DMS53 treated with DMSO at 0.1 percent for 48 hours (cell line): ENCODE measurements around the gene AEN.

Experiments
- DNase-seq: peaks from one replicate; lab custom pipeline; 2025; ENCODE audit not compliant: unreplicated experiment; lab: John Stamatoyannopoulos, UW

AEN gene

DNA sequence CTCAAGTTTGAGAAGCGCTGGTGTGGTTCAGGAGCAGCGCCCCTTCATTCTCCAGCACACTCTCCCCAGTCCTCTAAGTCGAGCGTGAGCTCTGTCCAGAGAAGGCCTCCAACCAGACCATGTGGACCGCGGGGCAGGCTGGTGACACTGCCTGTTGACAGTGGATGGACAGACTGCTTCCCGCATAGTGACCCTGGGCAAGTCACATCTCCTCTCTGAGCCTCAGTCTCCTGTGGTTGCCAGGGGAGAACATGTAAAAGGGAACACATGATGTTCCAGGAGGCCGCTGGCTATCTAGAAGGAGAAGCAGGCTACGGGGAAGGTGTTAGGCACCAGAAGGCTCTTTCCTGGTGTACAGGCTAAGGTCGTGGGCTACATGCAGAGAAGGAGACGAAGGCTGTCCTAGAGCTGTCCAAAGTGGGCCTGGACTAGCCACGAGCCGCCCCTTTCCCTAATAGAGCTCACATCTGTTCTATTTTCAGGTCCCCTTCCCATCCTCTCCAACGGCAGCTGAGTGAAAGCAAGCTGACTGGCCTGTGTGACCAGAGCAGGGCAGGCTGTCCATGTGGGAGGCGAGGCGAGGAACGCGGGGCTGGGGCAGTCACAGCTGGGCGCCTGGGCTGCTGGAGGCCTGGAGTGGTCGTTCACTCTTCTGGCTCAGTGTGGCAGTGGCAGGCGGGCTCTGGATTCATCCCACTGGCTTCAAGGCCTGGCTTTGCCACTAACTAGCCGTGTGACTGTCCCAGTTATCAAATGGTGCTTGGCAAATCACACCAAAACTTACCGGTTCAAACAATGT lies 28.8 kb downstream of the AEN start:
- DNase-seq, result no peak

DNA sequence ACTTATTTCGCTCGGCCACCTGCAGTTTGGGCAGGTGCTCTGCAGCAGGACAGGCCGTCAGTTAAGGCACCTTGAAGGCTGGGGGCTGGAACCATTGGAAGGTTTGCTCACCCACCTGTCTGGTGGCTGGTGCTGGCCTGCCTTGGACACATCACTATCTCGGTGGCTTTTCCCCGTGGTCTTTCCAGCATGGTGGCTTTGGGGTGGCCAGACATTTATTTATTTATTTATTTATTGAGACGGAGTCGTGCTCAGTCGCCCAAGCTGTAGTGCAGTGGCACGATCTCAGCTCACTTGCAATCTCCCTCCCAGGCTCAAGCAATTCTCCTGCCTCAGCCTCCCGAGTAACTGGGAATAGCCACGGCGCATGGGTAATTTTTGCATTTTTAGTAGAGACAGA lies 29.4 kb downstream of the AEN start:
- DNase-seq, result no peak

DNA sequence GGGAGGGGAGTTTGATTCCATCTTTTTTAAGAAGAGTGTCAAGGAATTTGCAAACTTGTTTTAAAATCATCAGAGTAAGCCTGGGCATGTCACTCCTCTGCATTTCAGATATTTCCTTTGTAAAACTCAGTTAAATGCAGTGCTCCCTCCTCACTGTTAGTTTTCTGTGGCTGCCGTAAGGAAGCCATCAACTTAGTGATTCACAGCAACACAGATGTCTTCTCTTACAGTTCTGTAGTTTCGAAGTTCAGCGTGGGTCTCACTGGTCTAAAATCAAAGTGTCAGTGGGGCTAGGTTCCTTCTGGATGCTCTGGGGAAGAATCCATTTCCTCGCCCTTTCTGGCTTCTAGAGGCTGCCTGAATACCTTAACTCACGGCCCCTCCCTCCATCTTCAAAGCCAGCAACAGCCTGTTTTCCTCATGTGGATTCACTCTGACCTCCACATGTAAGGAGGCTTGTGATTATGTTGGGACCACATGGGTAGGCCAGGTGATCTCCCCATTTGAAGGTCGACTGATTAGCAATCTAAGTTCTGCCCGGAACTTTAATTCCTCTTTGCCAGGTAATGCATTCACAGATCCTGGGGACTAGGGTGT lies 30.1 kb downstream of the AEN start:
- no peak for DNase-seq

DNA sequence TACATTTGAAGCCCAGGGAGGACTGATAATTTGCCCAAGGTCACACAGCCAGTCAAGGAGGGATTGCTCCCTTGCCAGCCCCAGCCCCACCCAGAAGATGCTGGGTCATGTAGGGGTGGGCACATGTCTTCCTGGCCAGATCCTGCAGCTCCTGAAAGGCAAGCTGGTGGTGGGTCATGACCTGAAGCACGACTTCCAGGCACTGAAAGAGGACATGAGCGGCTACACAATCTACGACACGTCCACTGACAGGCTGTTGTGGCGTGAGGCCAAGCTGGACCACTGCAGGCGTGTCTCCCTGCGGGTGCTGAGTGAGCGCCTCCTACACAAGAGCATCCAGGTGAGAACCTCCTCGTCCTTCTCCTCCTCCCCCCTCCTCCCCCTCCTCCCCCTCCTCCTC lies 30.8 kb downstream of the AEN start:
- no peak for DNase-seq

DNA sequence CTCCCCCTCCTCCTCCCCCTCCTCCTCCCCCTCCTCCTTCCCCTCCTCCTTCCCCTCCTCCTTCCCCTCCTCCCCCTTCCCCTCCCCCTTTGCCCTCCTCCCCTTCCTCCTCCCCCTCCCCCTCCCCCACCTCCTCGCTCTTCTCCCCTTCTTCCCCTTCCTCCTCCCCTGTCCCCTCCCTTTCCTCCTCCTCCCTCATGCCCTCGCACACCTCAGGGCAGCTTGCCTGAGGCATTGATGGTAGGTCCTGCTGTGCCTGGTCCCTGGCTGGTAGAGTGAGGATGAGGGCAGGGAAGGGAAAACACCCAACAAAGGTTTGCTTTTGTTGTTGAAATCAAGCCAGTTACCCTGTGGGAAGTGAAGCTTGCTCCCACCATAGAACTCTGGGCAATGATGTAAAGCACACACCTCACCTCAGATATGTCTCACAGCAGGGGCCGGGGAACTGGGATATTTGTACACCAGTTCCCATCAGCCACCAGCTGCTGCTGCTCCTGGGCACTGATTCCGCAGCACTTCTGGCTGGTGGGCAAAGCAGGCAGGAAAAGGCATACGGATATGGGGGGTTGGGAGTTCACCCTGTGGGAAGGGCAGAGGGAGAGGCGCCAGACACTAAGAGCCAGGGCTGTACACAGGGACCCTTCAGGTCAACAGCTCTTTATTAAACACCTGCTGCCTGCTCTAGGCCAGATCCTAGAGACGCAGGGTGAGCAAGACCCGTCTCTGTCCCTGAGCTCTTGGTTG lies 31.5 kb downstream of the AEN start:
- no peak for DNase-seq

DNA sequence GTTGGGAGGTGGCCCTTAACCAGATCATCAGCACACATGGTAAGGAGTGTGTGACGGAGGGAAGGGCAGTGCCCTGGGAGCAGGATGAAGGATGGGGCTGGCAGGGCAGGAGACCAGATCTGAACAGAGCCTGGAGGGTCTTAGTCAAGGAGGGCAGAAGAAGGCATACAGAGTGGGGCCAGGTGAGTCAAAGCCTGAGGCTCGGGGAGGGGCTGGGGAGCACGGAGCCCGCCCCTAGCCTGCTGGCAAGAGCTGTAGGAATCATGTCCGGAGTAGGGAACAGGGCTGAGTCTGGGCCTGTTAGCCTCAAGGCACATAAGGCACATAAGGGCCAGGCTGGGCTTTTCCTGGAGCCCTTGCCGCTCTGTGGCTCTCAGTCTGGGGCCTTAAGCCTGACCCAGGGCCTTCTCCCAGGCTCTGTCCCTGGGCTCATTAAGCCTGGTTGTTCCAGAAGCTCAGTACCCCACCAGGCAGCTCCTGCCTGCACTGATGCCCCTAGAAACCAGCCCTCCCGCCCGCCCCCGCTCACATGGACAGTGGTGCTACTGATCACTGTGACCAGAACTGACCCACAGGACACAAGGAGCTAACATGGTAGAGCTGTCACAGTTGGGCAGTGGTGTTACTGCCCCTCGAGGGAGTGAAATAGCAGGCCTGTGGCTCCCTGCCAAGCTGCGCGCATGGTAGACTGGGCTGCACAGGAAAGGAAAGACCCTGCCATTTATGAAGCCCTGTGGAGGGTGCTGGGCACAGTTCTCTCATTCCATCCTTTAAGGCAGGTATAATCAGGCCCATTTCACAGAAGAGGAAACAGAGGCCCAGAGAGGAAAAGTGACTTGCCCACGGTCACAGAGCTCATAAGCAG lies 32.3 kb downstream of the AEN start:
- DNase-seq, result no peak

DNA sequence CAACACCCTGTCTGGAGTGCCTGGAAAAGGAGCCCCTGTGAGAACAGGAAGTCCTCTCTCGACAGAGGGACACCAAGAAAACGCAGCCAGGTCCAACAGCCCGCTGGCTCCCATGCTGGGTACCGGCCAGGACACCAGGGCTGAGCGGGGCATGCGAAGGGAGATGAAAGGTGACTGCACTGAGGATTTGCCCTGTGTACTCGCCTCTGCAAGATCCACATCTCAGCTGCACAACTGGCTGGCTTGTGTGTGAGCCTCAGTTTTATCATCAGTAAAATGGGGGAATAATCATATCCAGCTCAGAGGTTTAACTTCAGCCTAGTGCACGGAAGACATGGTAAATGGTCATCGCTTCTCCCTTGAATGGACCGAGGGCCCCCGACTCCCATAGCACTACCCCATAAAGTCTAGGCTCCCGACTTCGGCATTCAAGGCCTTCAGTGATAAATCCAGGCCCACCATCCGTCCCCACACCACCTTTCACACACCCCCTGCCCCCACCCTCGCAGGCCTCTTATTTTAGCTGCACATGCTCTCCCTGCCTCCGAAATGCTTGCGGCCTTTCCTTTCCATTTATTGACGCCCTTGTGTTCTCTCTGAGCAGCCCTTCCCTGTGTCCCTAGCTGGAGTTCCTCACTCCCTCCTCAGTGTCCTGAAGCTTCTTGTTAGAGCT lies 33.4 kb downstream of the AEN start:
- DNase-seq, result no peak

DNA sequence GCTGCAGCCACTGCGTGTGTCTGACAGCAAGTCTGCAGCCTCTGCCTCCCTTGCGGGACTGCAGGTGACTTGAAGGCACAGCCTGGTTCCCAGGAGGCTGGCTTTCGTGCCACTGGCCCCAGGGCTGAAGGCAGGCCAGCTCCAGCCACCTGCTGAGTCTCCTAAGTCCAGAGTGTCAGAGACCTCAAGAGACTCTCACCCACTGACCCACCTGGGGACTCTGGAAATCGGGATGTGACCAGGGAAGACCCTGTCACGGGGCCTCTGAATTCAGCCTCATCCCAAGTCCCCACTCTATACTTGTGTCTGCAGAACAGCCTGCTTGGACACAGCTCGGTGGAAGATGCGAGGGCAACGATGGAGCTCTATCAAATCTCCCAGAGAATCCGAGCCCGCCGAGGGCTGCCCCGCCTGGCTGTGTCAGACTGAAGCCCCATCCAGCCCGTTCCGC lies 34.0 kb downstream of the AEN start:
- DNase-seq, result no peak

DNA sequence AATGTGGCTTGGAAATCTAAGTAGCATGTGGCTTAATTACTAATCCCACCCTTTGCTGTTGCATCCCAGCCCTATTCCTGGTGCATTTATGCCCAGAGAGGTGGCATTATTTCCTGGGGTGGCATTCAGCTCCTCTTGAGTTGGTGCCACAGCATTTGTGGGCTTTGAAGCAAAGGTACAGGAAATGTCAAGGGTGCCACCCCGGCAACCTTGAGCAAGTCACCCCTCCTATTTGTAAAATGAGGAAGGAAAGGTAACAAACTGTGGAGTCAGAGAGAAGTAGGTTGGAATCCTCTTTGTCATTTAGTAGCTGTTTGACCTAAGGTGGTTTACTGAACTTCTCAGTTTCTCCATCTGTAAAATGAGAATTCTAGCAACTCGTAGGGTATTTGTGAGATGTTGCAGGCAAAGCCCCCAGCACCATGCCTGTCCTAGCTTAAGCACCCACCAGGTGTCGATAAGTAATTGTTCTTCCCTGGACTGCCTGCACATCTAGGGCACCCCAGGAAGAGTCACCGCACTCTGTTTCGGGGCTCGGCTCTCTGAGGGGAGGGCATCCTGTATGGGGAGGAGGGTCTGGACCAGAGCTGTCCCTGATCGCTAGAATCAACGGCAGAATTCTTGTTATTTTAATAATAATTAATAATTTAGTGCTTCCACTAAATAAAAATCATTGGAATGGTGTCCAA lies 34.8 kb downstream of the AEN start:
- DNase-seq, result no peak

DNA sequence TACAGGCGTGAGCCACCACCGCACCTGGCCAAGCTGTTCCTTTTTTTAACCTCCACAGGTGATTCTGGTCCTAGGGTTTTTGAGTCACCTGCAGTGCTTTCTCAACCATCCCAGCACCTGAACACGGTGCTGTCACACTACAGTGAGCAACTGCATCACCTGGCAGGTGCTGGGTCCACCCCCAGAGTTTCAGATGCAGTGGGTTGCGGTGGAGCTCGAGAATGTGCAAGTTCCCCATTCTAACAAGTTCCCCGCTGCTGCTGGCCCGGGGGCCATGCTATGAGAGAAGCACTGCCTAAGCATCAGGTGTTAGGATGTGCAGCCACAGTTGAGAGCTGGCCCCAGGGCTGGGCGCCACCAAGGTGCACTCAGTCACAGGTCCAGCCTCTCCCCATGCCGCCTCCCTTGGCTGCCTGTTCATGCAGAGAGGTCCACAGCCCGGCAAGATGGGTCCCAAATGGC lies 35.7 kb downstream of the AEN start:
- DNase-seq, result no peak

DNA sequence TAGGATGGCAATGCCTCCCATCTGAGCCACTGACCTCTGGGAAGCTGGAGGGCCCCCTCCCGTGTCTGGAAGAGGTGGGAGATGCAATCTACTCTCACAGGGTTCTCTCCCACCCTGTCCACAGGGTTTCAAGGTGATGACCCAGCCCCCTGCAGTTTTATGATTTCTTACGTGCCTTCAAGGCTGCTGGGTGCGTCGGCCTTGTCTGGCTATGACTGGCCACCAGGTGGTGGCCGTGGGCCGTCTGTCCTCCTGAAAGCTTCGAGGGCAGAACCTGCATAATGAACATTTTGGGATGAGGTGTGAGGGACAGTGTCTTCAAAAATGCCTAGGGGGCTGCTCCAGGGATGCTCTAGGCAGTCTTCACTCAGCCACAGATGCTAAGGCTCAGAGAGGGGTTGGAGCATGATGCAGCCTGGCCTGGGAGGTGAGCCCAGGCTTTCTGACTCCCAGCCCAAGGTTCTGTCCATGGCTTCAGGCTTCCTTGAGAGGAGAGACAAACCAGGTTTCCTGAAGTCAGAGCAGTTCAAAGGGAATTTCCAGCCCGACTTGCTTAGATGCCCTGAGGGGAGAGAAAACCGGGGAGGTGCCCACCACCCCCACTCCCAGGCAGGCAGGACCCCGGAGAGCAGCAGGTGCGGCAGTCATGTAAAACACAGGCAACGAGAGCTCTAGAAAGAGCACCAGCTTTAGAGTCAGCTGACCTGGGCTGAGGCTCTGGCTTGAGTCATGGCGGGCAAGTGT lies 36.4 kb downstream of the AEN start:
- DNase-seq, result peak; percentile 4

DNA sequence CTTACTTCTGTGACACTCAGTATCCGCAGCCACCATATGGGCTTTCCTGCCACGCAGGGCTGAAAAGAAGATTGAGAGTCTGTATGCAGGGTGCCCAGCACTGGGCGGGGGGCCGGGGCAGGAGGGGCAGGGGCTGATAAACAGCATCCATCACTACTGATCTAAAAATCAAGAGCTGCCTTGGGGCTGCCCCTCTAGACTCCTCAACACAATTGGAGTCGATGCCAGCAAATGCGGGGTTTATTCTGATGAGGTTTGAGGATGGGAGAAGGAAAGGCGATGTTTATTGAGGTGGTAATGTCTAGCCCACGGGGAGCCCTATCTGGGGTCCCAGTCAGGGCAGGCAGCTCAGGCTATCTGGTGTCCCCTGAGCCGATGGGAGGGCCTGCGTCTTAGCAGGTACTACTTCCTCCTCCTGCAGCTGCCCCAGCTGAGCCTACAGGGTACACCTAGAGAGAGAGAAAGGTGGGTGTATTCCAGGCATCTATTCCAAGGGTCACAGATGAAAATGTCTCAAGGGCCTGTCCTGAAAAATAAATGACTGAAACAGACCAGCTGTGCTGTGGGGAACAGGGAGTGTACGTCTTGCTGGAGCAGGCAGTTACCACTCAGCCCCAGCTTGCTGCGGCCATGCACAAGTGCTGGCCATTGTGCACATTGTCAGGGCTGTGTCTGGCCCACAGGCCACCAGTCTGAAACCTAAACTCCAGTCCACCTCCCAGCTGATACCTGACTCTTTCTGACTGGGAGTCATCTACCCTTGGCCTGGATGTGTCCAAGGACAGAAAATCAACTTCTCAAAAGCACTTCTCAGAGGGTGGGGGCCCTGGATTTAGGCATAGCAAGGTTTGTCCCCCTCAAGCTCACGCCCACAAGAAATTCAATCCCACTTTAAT lies 37.2 kb downstream of the AEN start:
- no peak for DNase-seq

DNA sequence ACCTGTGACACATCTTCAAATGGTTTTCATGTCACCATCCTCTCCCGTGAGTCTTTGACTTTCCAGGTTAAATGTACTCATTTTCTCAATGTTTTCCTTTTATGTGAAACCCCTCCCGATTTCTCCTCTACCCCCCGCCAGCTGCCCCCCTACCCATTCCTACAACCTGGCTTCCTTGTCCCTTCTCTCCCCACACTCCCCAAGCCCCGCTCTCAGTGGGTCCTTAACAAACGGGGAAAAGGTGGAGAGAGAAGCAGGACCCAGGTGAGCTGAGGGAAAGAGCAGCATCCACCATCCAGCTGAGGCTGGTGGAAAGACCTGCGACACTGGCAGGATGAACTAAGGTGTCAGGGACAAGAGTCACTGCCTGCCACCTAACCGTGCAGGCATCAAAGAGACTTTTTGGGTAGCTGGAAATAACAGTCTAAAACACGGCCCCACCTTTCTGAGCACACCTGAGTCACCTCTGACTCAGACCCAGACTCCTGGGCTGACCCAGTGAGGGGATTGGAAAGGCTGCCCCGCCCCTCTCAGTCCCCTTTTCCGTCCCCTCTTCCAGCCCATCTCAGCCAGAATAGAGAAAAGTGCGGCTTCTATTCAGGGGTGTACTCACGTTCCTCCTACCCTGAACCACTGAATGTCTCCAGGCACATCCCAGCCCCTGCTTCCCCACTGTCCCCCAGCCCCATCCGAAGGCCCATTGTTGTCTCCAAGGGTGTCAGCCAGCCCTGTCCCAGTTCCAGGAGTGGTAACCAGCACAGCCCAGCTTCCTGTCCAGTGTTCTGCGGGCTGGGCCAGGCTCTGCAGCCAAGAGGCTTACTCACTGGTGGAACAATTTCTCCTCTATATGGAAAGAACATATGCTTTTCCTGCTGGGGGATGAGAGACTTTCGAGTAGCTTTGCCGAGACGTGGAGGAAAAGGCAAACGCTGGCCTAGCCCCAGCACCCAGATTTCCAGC lies 38.1 kb downstream of the AEN start:
- no peak for DNase-seq

DNA sequence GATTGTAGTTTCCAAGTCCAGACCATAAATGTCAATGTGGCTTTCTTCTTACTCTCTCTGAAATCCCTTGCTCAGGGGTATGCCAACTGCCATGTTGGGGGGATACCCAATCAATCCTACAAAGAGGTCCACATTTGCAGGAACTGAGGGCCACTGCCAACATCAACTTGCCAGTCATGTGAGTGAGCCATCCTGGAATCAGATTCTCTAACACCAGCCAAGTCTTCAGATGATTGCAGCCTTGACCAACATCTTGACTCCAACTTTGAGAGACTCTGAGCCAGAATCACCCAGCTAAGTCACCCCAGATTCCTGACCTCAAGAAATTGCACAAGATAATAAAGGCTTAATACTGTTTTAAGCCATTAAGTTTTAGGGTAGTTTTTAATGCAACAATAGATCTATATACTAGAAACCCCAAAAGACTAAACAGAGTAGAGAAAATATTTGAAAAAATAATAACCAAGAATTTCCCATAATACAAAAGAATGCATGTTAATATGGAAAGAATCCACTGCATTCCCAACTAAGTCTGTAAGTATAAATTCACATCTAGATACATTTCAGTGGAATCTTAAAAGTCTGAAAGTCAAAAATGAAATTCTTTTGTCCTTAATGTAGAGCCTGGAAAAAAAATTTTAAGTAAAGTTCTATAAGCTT lies 40.0 kb downstream of the AEN start:
- no peak for DNase-seq

DNA sequence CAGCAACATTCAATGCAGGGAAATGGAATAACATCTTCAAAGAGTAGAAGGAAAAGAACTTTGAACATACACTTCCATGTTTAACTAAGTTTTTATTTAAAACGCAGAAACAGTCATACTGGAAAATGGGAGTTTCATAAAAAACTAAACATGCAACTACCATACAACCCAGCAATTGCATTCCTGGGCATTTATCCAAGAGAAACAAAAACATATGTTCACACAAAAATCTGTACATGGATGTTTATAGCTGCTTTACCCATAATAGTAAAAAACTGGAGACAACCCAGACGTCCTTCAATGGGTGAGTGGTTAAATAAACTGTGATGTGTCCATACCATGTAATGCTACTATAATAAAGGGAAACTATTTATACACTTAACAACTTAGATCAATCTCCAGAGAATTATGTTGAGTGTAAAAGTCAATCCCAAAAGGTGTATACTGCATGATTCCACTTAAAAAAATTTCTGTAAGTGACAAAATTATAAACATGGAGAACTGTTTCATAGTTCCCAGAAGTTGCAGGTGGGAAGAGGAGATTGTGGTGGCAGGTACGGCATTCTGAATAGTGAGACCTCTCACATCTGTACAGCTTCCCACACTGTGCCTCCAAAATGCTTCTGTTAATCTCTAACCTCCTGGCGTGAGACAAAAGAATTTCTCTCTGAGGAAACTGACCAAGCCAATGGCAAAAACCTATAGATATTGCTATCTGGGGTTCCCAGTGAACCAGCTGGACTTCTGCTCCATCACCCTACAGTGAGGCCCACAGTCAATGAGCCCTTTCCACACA lies 40.8 kb downstream of the AEN start:
- no peak for DNase-seq

DNA sequence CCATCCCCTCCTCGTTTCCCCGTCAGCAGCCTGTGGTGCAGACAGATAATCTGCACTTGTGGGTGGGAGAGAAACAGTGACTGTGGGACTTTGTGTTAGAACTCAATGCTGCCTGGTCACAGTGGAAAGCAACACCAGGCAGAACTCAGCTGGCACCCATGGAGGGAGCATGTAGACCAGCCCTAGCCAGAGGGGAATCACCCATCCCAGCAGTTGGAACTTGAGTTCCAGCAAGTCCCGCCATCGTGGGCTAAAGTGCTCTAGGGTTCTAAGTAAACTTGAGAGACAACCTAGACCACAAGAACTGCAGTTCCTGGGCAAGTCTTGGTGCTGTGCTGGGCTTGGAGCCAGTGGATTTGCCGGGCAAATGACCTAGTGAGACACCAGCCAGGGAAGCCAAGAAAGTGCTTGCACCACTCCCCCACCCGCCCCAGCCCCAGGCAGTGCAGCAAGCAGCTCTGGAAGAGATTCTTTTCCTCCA lies 42.0 kb downstream of the AEN start:
- no peak for DNase-seq
